K562 (cell line): Measurements from ENCODE around the gene FAM90A1. TPM values are rescaled to one million over a fixed set of nuclear protein-coding genes. Genes with fewer than 3 reads are reported as not detected.
"Not testable (repeated sequence)": the region's sequence is repeated elsewhere in the genome, so short reads cannot be mapped to it uniquely, and the experiment has no call there.

ENCODE experiments used
- ATAC-seq: fragments of 200-7000 bp; cut with Tn5 transposase; 3 replicates; pipeline ENCODE4 v1.9.1; 2020; ENCODE audit warnings: moderate library complexity
- Bru-seq: library from RNA; stranded (reverse); fragments of 400-500 nt; gene quantifications from one replicate; lab custom pipeline; 2021; lab: Mats Ljungman, UMichigan
- BruChase-seq, 2 experiments: library from RNA; stranded (reverse); fragments of 400-500 nt; gene quantifications; one replicate each; lab custom pipeline; 2021; lab: Mats Ljungman, UMichigan
- BruUV-seq: library from RNA; stranded (reverse); fragments of 400-500 nt; replicated peaks from 2 replicates; lab custom pipeline; 2021; lab: Mats Ljungman, UMichigan
- CTCF ChIA-PET: fragments of 300-600 bp; formaldehyde crosslinking; extraction: SDS; loops from one replicate; lab custom pipeline; 2021; ENCODE audit warnings: low intra/inter-chr PET ratio; lab: Yijun Ruan, JAX
- POLR2A ChIA-PET: fragments of 300-600, 350-650 bp; sonication (Branson Sonifier 250); formaldehyde crosslinking; extraction: SDS; loops from one replicate; lab custom pipeline; 2021; ENCODE audit warnings: antibody characterized with exemption, inconsistent platforms; lab: Yijun Ruan, JAX
- DNase-seq, 4 experiments: peaks; one replicate each; pipeline versions ENCODE4 v3.0.0 to v3.0.0-alpha.2; 2011 to 2018; ENCODE audit warnings: low spot score in 3 of 4, mixed read lengths in 3 of 4; ENCODE audit errors: extremely low read depth in 1 of 4
- FAIRE-seq: peaks from 2 replicates; lab custom pipeline; 2011; peaks lifted over from hg19 to GRCh38; lab: Jason Lieb, UNC
- H2AFZ ChIP-seq: 2 replicates; pipeline ENCODE4 v1.6.0; 2011; ENCODE audit warnings: low read depth, low read length, control low read depth, inconsistent platforms
- H3K27ac ChIP-seq: fragments of 200-600 bp; 3 replicates; pipeline ENCODE4 v1.8.0; 2011; ENCODE audit warnings: low read depth, mild to moderate bottlenecking, control low read depth, inconsistent platforms, low read length, moderate library complexity, mixed read lengths; ENCODE audit errors: extremely low read depth
- H3K27me3 ChIP-seq, 2 experiments: fragments of 300-600 bp in 1 of 2; 2 replicates in 1 of 2; 3 replicates in 1 of 2; pipeline versions ENCODE4 v1.6.0 to v1.8.0; 2011; ENCODE audit warnings: inconsistent platforms in 2 of 2, low read length in 2 of 2, mild to moderate bottlenecking in 1 of 2, mixed read lengths in 1 of 2, moderate library complexity in 1 of 2; ENCODE audit not compliant: control insufficient read depth in 2 of 2, insufficient read depth in 2 of 2
- H3K36me3 ChIP-seq: fragments of 300-600 bp; 3 replicates; pipeline ENCODE4 v1.8.0; 2011; ENCODE audit warnings: mild to moderate bottlenecking, low read length, inconsistent platforms; ENCODE audit not compliant: control insufficient read depth, insufficient read depth
- H3K4me1 ChIP-seq, 2 experiments: fragments of 200-600 bp in 1 of 2; replicated peaks in 1 of 2; 2 replicates in 1 of 2; 3 replicates in 1 of 2; pipeline versions ENCODE4 v1.5.1 to v1.8.0; 2011; ENCODE audit warnings: inconsistent platforms in 2 of 2, low read length in 2 of 2, mild to moderate bottlenecking in 1 of 2, mixed read lengths in 1 of 2, moderate library complexity in 1 of 2; ENCODE audit not compliant: control insufficient read depth in 2 of 2, insufficient read depth in 2 of 2
- H3K4me2 ChIP-seq: 2 replicates; pipeline ENCODE4 v1.6.1; 2011; ENCODE audit warnings: low read length, control low read depth, inconsistent platforms, mixed read lengths; ENCODE audit not compliant: insufficient read depth
- H3K4me3 ChIP-seq: fragments of 200-600 bp; sonication (generic), shearing (Covaris generic); 2 replicates; pipeline ENCODE4 v1.5.1; 2016; ENCODE audit warnings: control low read depth, inconsistent platforms
- H3K79me2 ChIP-seq: fragments of 200-600 bp; 3 replicates; pipeline ENCODE4 v1.8.0; 2011; ENCODE audit warnings: low read length, inconsistent platforms; ENCODE audit not compliant: control insufficient read depth, insufficient read depth
- H3K9ac ChIP-seq, 2 experiments: 2 replicates each; pipeline versions ENCODE4 v1.6.0 to v1.6.1; 2011; ENCODE audit warnings: low read depth in 2 of 2, low read length in 2 of 2, control low read depth in 1 of 2, inconsistent platforms in 1 of 2, mild to moderate bottlenecking in 1 of 2, mixed read lengths in 1 of 2; ENCODE audit not compliant: insufficient read depth in 1 of 2
- H3K9me1 ChIP-seq: one replicate; pipeline ENCODE4 v1.6.0; 2011; ENCODE audit warnings: inconsistent platforms, mild to moderate bottlenecking, low read length, moderate library complexity; ENCODE audit not compliant: control insufficient read depth, insufficient read depth
- H3K9me3 ChIP-seq: replicated peaks from 2 replicates; pipeline ENCODE4 v1.5.1; 2011; ENCODE audit warnings: low read depth, low read length, inconsistent platforms; ENCODE audit not compliant: control insufficient read depth, insufficient read depth
- H4K20me1 ChIP-seq: replicated peaks from 2 replicates; pipeline ENCODE4 v1.6.1; 2011; ENCODE audit warnings: low read length, inconsistent platforms, mixed read lengths; ENCODE audit not compliant: control insufficient read depth, insufficient read depth
- WGBS: fragments of 100-300 bp; shearing (Covaris generic); methylation state at CpG from one replicate; pipeline ENCODE4 v1.1.6; 2016; ENCODE audit warnings: low coverage, mixed read lengths; ENCODE audit not compliant: insufficient coverage; ENCODE audit errors: missing lambda C conversion rate; 5-methylcytosine and 5-hydroxymethylcytosine counted together
- in situ Hi-C: fragments of 300-500 bp; cut with MboI; formaldehyde crosslinking; loops from 4 replicates; pipeline ENCODE4 v1.15.0; 2018; ENCODE audit warnings: inconsistent platforms, mixed read lengths
- intact Hi-C: fragments of 100-400 bp; cut with micrococcal nuclease; formaldehyde crosslinking; loops from 2 replicates; pipeline ENCODE4 v1.14.2; 2022
- long read RNA-seq, 3 experiments: library from polyadenylated mRNA in 2 of 3; library from RNA in 1 of 3; unstranded in 2 of 3; stranded (forward) in 1 of 3; transcript quantifications; one replicate each; pipeline ENCODE4 v2.0.0, GENCODE V29; 2019 to 2022
- polyA minus RNA-seq, 3 experiments: library from RNA; depleted of rRNA, polyadenylated mRNA; stranded (reverse); fragments of >200 nt; gene quantifications; 2 replicates each; pipeline ENCODE4 v1.2.3, GENCODE V29; 2011
- polyA plus RNA-seq, 8 experiments: library from polyadenylated mRNA; depleted of rRNA in 4 of 8; stranded (reverse) in 5 of 8; unstranded in 3 of 8; fragments of >200 nt; fragmentation: Nextera tagmentation in 2 of 8; fragmentation: Illumina TruSeq in 1 of 8; extraction: Ambion mirVana in 2 of 8; extraction: Trizol in 1 of 8; gene quantifications; 2 replicates each; pipeline versions ENCODE4 v1.2.1 to v1.2.3, GENCODE V29; 2011 to 2014; ENCODE audit warnings: inconsistent platforms in 1 of 8, missing spikeins in 1 of 8
- total RNA-seq, 7 experiments: library from RNA; depleted of rRNA in 6 of 7; stranded (reverse); fragments of >200 nt in 6 of 7; fragmentation: Illumina TruSeq in 2 of 7; extraction: Trizol in 2 of 7; gene quantifications; 2 replicates each; pipeline versions ENCODE4 v1.2.1 to v1.2.3, GENCODE V29; 2011 to 2021; ENCODE audit warnings: low replicate concordance in 1 of 7
- TF ChIP-seq, protein P1 (sequence below): fragments of 450-650 bp; IDR thresholded peaks from 2 replicates; pipeline ENCODE4 v1.6.1; 2014; ENCODE audit warnings: low read depth, mild to moderate bottlenecking, moderate library complexity, borderline replicate concordance
- TF ChIP-seq, protein P2 (sequence below): sonication (generic); formaldehyde crosslinking; IDR thresholded peaks from 2 replicates; pipeline ENCODE4 v1.8.0; 2022; ENCODE audit warnings: mild to moderate bottlenecking, missing genetic modification reagents

The FAM90A1 gene
- total RNA-seq (2011; cell fraction: chromatin; rRNA removed; ENCODE audit: low replicate concordance) = not detected in 2 replicates
- total RNA-seq (2011; cell fraction: nucleolus; rRNA removed) = not detected in 2 replicates
- total RNA-seq (2011; cell fraction: nucleoplasm; rRNA removed) = not detected in 2 replicates
- total RNA-seq (2014; rRNA removed) (0.04 TPM in 1 of 2 replicates, not detected in the other), total RNA-seq (2014; rRNA removed; fragmentation: Illumina TruSeq; extraction: Trizol) (not detected in 2 replicates), total RNA-seq (2015; rRNA removed; fragmentation: Illumina TruSeq; extraction: Trizol) (0.04 TPM in 1 of 2 replicates, not detected in the other), total RNA-seq (2021) (0.16 TPM in 1 of 2 replicates, not detected in the other), polyA plus RNA-seq (2011; rRNA removed) (0.03 and 0.11 TPM in 2 replicates), polyA plus RNA-seq (2014; fragmentation: Illumina TruSeq; extraction: Trizol) (0.07 and 0.25 TPM in 2 replicates), polyA plus RNA-seq (2014; fragmentation: Nextera tagmentation; extraction: Ambion mirVana) (under 1 TPM in 1 of 2 experiments, not detected in 1; 0.01 TPM), polyA plus RNA-seq (2014; rRNA removed) (0.32 TPM in 1 of 2 replicates, not detected in the other), polyA minus RNA-seq (2011; rRNA and poly(A)+ RNA removed) (0.06 TPM in 1 of 2 replicates, not detected in the other), Bru-seq, nascent RNA (percentile 18 among the genes with signal in this experiment), BruChase-seq, experiment 1, labeled RNA remaining after a 2-hour chase (percentile 16 among the genes with signal in this experiment), BruChase-seq, experiment 2, labeled RNA remaining after a 6-hour chase (percentile 20 among the genes with signal in this experiment)
- 0.04 and 0.07 TPM in 2 replicates for polyA plus RNA-seq (2011; cell fraction: cytosol; rRNA removed)
- polyA plus RNA-seq (2011; cell fraction: nucleus; rRNA removed) = 0.10 TPM in 1 of 2 replicates, not detected in the other
- polyA plus RNA-seq (2012) = 0.12 and 0.19 TPM in 2 replicates
- polyA minus RNA-seq (2011; cell fraction: cytosol; rRNA and poly(A)+ RNA removed) = not detected in 2 replicates
- not detected in 2 replicates for polyA minus RNA-seq (2011; cell fraction: nucleus; rRNA and poly(A)+ RNA removed)
- long read RNA-seq, experiment 1 = 0 reads
- long read RNA-seq, experiment 2 = 0 reads
- long read RNA-seq, experiment 3 = 0 reads

DNA sequence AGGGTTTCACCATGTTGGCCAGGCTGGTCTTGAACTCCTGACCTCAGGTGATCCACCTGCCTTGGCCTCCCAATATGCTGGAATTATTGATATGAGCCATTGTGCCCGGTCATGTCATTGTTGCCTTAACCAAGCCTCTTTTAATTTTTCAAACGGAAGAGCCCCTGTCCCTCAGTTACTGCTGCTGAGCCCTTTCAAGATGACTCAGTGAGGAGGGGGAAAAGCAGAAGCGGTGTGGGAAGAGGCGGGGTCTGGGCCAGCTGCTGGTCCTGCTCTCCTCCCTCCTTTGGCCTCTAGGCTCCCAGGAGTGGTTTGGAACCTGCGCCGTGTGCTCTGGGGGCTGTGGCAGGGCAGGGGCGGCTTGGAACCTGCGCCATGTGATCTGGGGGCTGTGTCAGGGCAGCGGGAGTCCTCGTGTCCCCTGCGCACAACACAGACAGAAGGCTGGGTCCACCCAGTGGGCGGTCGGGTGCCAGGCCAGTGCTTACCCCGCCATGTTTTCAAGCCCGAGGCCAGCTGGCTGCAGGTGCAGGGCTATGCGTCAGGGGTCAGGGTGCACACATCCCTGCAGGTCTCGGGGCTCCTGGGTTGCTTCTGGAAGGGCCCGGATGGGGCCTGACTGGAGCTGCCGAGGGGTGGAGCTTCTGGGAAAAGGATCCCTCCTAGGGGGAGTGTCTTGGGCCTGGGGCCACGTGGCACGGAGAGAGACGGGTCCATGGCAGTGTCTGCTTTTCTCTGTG lies at the start of gene FAM90A1:
Gene FAM90A1, minus strand, starts transcription at position 627 of the 740 bp plus-strand sequence. CDS start 2,786 bp downstream, outside the sequence.
- 30% methylated on average over 20 of the region's 22 CpGs for WGBS
- BruUV-seq, intact Hi-C loops, H3K9me1 ChIP-seq, CTCF ChIA-PET, H3K9me3 ChIP-seq, H4K20me1 ChIP-seq, ATAC-seq, FAIRE-seq, H3K79me2 ChIP-seq, H3K36me3 ChIP-seq, POLR2A ChIA-PET, H3K27ac ChIP-seq: not testable (repeated sequence)
- Histone ChIP-seq H3K4me2 (peak within 1 kb of the TSS; percentile 62), H3K27me3 (peaks cover 3 to 13% of the 10 kb centered on the region in 2 experiments; a peak in 1 of 5 replicates), H3K9ac (peak within 1 kb of the TSS; percentile 56 to 85), H3K4me1 (peaks cover 2 to 13% of the 10 kb centered on the region in 2 experiments; a peak in 2 of 5 replicates), H3K4me3 (peak within 1 kb of the TSS; percentile 40), H2AFZ (peak within 1 kb of the TSS; percentile 91)
- in situ Hi-C loops = loop anchor here (5.0 kb wide), 1 partner anchor 125 kb away; no protein-coding TSS in a partner anchor
- DNase-seq = peak in 2 of 4 experiments; percentile 8 to 48
- TF ChIP-seq, protein P1, sequence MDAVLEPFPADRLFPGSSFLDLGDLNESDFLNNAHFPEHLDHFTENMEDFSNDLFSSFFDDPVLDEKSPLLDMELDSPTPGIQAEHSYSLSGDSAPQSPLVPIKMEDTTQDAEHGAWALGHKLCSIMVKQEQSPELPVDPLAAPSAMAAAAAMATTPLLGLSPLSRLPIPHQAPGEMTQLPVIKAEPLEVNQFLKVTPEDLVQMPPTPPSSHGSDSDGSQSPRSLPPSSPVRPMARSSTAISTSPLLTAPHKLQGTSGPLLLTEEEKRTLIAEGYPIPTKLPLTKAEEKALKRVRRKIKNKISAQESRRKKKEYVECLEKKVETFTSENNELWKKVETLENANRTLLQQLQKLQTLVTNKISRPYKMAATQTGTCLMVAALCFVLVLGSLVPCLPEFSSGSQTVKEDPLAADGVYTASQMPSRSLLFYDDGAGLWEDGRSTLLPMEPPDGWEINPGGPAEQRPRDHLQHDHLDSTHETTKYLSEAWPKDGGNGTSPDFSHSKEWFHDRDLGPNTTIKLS = peak; percentile 79
- TF ChIP-seq, protein P2, sequence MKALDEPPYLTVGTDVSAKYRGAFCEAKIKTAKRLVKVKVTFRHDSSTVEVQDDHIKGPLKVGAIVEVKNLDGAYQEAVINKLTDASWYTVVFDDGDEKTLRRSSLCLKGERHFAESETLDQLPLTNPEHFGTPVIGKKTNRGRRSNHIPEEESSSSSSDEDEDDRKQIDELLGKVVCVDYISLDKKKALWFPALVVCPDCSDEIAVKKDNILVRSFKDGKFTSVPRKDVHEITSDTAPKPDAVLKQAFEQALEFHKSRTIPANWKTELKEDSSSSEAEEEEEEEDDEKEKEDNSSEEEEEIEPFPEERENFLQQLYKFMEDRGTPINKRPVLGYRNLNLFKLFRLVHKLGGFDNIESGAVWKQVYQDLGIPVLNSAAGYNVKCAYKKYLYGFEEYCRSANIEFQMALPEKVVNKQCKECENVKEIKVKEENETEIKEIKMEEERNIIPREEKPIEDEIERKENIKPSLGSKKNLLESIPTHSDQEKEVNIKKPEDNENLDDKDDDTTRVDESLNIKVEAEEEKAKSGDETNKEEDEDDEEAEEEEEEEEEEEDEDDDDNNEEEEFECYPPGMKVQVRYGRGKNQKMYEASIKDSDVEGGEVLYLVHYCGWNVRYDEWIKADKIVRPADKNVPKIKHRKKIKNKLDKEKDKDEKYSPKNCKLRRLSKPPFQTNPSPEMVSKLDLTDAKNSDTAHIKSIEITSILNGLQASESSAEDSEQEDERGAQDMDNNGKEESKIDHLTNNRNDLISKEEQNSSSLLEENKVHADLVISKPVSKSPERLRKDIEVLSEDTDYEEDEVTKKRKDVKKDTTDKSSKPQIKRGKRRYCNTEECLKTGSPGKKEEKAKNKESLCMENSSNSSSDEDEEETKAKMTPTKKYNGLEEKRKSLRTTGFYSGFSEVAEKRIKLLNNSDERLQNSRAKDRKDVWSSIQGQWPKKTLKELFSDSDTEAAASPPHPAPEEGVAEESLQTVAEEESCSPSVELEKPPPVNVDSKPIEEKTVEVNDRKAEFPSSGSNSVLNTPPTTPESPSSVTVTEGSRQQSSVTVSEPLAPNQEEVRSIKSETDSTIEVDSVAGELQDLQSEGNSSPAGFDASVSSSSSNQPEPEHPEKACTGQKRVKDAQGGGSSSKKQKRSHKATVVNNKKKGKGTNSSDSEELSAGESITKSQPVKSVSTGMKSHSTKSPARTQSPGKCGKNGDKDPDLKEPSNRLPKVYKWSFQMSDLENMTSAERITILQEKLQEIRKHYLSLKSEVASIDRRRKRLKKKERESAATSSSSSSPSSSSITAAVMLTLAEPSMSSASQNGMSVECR (CRISPR knock-in tag) = 0 out of 2 replicates have a peak, but pooled peaks have one; percentile 54
